HG02623 (cell line): ENCODE measurements around the gene DNAJC2.
"Not testable (repeated sequence)": the region's sequence is repeated elsewhere in the genome, so short reads cannot be mapped to it uniquely, and the experiment has no call there.

ENCODE experiments used
- ATAC-seq: cut with Tn5 transposase; IDR thresholded peaks from one replicate; pipeline ENCODE4 v1.9.1; 2021; ENCODE audit warnings: moderate library complexity; ENCODE audit not compliant: unreplicated experiment

DNAJC2 gene

DNA sequence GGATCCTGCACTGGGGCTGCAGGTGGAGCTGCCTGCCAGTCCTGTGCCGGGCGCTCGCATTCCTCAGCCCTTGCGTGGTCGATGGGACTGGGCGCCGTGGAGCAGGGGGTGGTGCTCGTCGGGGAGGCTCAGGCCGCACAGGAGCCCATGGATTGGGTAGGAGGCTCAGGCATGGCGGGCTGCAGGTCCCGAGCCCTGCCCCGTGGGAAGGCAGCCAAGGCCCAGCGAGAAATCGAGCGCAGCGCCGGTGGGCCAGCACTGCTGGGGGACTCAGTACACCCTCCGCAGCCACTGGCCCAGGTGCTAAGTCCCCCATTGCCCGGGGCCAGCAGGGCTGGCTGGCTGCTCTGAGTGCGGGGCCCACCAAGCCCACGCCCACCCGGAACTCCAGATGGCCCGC, 69.7 kb downstream of the DNAJC2 start:
- not testable (repeated sequence) for ATAC-seq

DNA sequence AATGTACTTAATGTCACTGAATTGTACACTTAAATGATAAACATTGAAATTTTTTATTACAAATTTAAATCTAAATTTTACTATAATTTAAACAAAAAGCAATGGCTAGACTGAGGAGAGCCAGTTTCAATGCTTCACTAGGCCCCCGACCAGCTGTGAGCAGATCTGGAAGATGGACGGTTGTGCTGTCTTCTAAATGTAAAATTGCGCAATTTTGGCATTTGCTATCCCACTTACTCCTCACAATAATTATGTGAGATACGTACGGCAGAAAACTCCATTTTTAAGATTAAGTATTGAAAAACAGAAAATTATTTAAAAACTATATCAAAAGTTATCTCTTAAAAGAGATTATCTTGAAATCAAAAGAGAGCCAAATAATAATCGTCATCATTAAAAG, 71.2 kb downstream of the DNAJC2 start:
- ATAC-seq = not testable (repeated sequence)

- ATAC-seq = not testable (repeated sequence)
Observed at GRCh38 chr7:103266229-103266628, 78.3 kb downstream of the DNAJC2 start.

DNA sequence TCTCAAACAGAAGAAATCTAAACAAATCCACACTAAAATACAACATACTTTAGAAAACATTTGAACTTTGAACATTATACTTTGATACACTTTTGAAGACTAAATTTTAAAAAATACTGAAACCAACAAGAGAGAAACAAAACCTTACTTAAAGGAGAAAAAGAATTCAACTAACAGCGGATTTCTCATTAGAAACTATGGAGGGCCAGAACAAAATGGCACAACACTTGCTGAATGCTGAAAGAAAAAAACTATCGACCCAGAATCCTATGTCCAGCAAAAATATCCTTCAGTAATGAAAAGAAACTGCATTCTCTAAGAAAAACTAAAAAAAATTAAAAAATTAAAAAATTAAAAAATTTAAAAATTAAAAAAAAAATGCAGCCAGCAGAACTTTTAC, 80.5 kb downstream of the DNAJC2 start:
- ATAC-seq = not testable (repeated sequence)
